Neural progenitor cell (in vitro differentiated cells): ENCODE results near the gene WDR33. TPM values are rescaled to one million over a fixed set of nuclear protein-coding genes. Genes with fewer than 3 reads are reported as not detected.

Experiments
- DNase-seq: peaks from one replicate; pipeline ENCODE4 v3.0.0-alpha.2; 2016; ENCODE audit warnings: low spot score
- H2AFZ ChIP-seq: fragments of 200-600 bp; sonication (generic); replicated peaks from 2 replicates; pipeline ENCODE4 v1.6.1; 2016; ENCODE audit warnings: antibody characterized with exemption
- H3F3A ChIP-seq: fragments of 200-600 bp; sonication (generic); 2 replicates; pipeline ENCODE4 v1.6.1; 2016; ENCODE audit warnings: antibody characterized with exemption, low read depth
- H3K27ac ChIP-seq: fragments of 200-600 bp; sonication (generic); 2 replicates; pipeline ENCODE4 v1.5.1; 2016; ENCODE audit warnings: mild to moderate bottlenecking
- H3K27me3 ChIP-seq: fragments of 200-600 bp; sonication (generic); 2 replicates; pipeline ENCODE4 v1.6.1; 2016; ENCODE audit warnings: mild to moderate bottlenecking, moderate library complexity
- H3K36me3 ChIP-seq: fragments of 200-600 bp; sonication (generic); 2 replicates; pipeline ENCODE4 v1.5.1; 2016
- H3K4me1 ChIP-seq: fragments of 200-600 bp; sonication (generic); 2 replicates; pipeline ENCODE4 v1.6.1; 2016; ENCODE audit warnings: mixed run types
- H3K4me2 ChIP-seq: fragments of 200-600 bp; sonication (generic); 2 replicates; pipeline ENCODE4 v1.6.1; 2016
- H3K4me3 ChIP-seq: fragments of 200-600 bp; sonication (generic); 2 replicates; pipeline ENCODE4 v1.5.1; 2016
- H3K79me2 ChIP-seq: fragments of 200-600 bp; sonication (generic); 2 replicates; pipeline ENCODE4 v1.6.1; 2016; ENCODE audit warnings: low read depth
- H3K9ac ChIP-seq: fragments of 200-600 bp; sonication (generic); 2 replicates; pipeline ENCODE4 v1.6.1; 2016
- H3K9me3 ChIP-seq: fragments of 200-600 bp; sonication (generic); 2 replicates; pipeline ENCODE4 v1.5.1; 2016; ENCODE audit warnings: low read depth
- H4K20me1 ChIP-seq: fragments of 200-600 bp; sonication (generic); 2 replicates; pipeline ENCODE4 v1.6.1; 2016; ENCODE audit warnings: low read depth
- H3K27ac Mint-ChIP-seq: 3 replicates; pipeline ENCODE4 v1.8.0; 2021; ENCODE audit warnings: mixed read lengths
- H3K27me3 Mint-ChIP-seq: 2 replicates; pipeline ENCODE4 v1.8.0; 2022; ENCODE audit warnings: low read depth, mild to moderate bottlenecking, inconsistent platforms, moderate library complexity, mixed read lengths; ENCODE audit not compliant: insufficient read depth
- H3K36me3 Mint-ChIP-seq: 3 replicates; pipeline ENCODE4 v1.8.0; 2021; ENCODE audit warnings: mixed read lengths
- H3K4me1 Mint-ChIP-seq: 3 replicates; pipeline ENCODE4 v1.8.0; 2021; ENCODE audit warnings: mixed read lengths
- H3K4me3 Mint-ChIP-seq: 3 replicates; pipeline ENCODE4 v1.8.0; 2021; ENCODE audit warnings: mild to moderate bottlenecking, moderate library complexity, mixed read lengths
- H3K9me3 Mint-ChIP-seq: 3 replicates; pipeline ENCODE4 v1.8.0; 2020; ENCODE audit warnings: mixed read lengths
- EZH2 ChIP-seq: fragments of 200-600 bp; sonication (generic); IDR thresholded peaks from 2 replicates; pipeline ENCODE4 v1.6.1; 2017; ENCODE audit warnings: antibody characterized with exemption, mild to moderate bottlenecking, moderate library complexity
- EZH2phosphoT487 ChIP-seq: fragments of 200-600 bp; sonication (generic); IDR thresholded peaks from 2 replicates; pipeline ENCODE4 v1.6.1; 2017; ENCODE audit warnings: antibody characterized with exemption
- total RNA-seq: library from RNA; depleted of rRNA; stranded (reverse); fragments of >200 nt; gene quantifications from 2 replicates; pipeline ENCODE4 v1.2.3, GENCODE V29; 2015; ENCODE audit warnings: low replicate concordance
- TF ChIP-seq, protein P1 (sequence below): fragments of 200-600 bp; sonication (generic); IDR thresholded peaks from 2 replicates; pipeline ENCODE4 v1.5.1; 2017; ENCODE audit warnings: antibody characterized with exemption, mild to moderate bottlenecking

WDR33 gene
- total RNA-seq, 1 donor from 2014 or later = 83.4 TPM

DNA sequence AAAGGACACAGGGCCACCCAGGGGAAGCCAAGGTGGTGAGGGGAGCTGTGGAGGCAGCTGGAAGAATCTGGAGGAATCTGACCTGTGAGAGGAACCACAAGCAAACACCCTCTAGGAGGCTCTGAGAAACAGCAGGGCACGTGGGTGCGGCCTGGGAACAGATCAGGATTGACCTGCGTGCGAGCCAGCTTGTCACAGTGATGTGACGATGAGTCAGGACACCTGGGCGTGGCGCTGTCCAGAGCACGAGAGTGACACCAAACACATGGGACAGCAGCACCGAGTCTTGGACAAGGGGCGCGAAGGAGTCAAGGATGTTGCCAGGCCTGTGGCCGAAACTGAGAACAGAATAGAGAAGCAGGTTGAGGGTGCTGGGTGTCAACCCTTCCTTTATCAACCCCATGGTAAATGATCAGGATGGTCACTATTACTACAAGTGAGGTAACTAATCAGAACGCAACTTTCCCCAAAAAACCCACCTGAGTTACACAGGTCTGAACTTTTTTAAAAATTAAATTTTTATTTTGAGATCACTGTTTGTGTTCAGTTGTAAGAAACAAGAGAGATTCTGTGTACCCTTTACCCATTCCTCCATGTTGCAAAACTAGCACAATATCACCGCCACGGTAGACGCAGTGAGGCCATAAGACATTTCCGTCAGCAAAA lies 110.3 kb downstream of the WDR33 start:
- TF ChIP-seq, protein P1, sequence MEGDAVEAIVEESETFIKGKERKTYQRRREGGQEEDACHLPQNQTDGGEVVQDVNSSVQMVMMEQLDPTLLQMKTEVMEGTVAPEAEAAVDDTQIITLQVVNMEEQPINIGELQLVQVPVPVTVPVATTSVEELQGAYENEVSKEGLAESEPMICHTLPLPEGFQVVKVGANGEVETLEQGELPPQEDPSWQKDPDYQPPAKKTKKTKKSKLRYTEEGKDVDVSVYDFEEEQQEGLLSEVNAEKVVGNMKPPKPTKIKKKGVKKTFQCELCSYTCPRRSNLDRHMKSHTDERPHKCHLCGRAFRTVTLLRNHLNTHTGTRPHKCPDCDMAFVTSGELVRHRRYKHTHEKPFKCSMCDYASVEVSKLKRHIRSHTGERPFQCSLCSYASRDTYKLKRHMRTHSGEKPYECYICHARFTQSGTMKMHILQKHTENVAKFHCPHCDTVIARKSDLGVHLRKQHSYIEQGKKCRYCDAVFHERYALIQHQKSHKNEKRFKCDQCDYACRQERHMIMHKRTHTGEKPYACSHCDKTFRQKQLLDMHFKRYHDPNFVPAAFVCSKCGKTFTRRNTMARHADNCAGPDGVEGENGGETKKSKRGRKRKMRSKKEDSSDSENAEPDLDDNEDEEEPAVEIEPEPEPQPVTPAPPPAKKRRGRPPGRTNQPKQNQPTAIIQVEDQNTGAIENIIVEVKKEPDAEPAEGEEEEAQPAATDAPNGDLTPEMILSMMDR = no peak
- peak; percentile 34 for TF ChIP-seq EZH2
- peaks cover 20% of the 10 kb centered on the region for H3K4me1 Mint-ChIP-seq
- Histone ChIP-seq H3K27ac (peak overlapping the region; percentile 11), H3K27me3 (peaks cover 2% of the 10 kb centered on the region), H3K4me3 (peak overlapping the region; percentile 84), H3K4me2 (peak overlapping the region; percentile 82), H3K9me3 (no peaks in the 10 kb centered on the region), H3K79me2 (peaks cover 32% of the 10 kb centered on the region), H4K20me1 (peaks cover 29% of the 10 kb centered on the region), H3K36me3 (peaks cover 2% of the 10 kb centered on the region), H2AFZ (peak overlapping the region; percentile 71), H3K4me1 (peaks cover 29% of the 10 kb centered on the region), H3K9ac (no peak overlapping the region), H3F3A (peaks cover 40% of the 10 kb centered on the region)
- peak overlapping the region; percentile 94 for H3K4me3 Mint-ChIP-seq
- H3K27ac Mint-ChIP-seq = peak overlapping the region; percentile 99
- peaks cover 2% of the 10 kb centered on the region for H3K9me3 Mint-ChIP-seq
- peaks cover 2% of the 10 kb centered on the region for H3K27me3 Mint-ChIP-seq
- peaks cover 11% of the 10 kb centered on the region for H3K36me3 Mint-ChIP-seq
- peak; percentile 77 for DNase-seq

DNA sequence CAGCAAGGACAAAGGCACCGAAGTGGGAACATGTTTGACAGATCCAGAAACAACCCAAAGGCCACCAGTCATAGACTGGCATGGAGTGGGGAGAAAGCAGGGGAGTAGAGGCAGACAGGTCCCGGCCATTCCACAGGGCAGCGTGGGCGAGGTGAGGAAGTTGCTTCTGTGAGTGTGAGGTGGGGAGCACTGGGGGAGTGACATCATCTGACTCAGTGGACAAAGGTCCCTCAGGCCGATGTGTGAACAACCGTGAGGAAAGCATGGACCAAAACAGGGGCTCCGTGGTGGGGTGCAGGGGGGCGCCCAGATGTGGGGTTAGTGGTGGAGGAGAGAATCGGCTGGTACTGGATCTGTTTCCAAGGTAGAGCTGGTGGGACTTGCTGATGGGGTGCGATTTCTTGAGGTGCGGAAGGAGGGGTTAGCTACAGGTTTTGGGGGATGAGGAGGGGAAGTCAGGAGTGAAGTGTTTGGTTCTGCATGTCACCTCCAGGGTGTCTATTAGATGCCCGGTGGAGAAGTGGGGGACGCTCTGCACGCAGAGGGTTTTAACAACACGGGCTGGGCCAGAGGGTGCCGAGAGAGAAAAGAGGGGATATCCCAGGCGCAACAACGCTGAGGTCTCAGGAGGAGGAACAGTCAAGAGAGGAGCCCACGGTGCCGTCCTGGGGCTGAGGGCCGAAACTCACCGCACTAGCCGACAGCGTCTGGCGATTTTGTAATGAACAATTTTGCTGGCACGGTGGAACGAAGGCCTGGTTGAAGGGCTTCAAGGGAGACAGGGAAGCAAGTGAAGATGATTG lies 112.2 kb downstream of the WDR33 start:
- peaks cover 26% of the 10 kb centered on the region for H3K4me1 ChIP-seq
- H3K4me2 ChIP-seq = no peak overlapping the region
- peaks cover 21% of the 10 kb centered on the region for H3K27me3 ChIP-seq
- H3K27ac Mint-ChIP-seq = peak overlapping the region; percentile 26
- no peak overlapping the region for H3K4me3 ChIP-seq
- peaks cover 2% of the 10 kb centered on the region for H3K27me3 Mint-ChIP-seq
- H3K27ac ChIP-seq = no peak overlapping the region
- H3K9me3 ChIP-seq = no peaks in the 10 kb centered on the region
- no peak for DNase-seq
- H3K36me3 Mint-ChIP-seq = peaks cover 6% of the 10 kb centered on the region
- no peaks in the 10 kb centered on the region for H3K36me3 ChIP-seq
- H3K9me3 Mint-ChIP-seq = peaks cover 2% of the 10 kb centered on the region
- H4K20me1 ChIP-seq = peaks cover 17% of the 10 kb centered on the region
- TF ChIP-seq EZH2phosphoT487 = no peak
- no peak for TF ChIP-seq EZH2
- TF ChIP-seq, protein P1 = no peak
- H3F3A ChIP-seq = peaks cover 29% of the 10 kb centered on the region
- no peak overlapping the region for H3K4me3 Mint-ChIP-seq
- no peak overlapping the region for H2AFZ ChIP-seq
- no peak overlapping the region for H3K9ac ChIP-seq
- H3K4me1 Mint-ChIP-seq = peaks cover 18% of the 10 kb centered on the region
- H3K79me2 ChIP-seq = peaks cover 18% of the 10 kb centered on the region

DNA sequence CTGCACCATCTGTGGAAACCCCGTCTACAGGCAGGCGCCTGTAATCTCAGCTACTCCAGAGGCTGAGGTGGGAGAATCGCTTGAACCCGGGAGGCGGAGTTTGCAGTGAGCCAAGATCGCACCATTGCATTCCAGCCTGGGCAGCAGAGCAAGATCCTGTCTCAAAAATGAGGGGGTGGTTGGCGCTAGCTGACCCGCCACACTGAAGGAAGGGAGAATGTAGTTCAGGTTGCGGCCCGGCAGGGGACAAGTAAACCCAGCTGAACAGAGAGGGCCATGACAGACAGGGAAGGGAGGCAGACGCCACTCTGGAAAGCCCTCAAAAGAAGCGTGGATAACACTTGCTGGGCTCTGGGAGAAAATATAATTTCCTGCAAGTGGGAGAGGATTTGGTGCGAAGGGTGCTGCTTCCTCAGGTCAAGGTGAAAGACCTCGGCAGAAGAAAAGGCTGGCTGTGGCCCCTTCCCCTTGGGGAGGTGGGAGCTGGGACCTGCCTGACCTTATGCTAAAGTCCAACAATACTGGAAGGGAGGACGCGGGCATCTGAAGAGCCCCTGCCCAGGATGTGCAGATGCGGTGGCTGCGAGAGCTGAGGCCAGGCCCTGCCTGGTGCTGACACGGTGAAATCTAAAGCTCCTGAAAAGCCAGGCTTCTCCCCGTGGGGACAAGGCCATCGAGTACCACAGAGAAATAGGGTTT lies 113.3 kb downstream of the WDR33 start:
- H3K4me1 ChIP-seq = peaks cover 16% of the 10 kb centered on the region
- H3K9me3 ChIP-seq = no peaks in the 10 kb centered on the region
- no peak for DNase-seq
- peaks cover 12% of the 10 kb centered on the region for H3K4me1 Mint-ChIP-seq
- peaks cover 22% of the 10 kb centered on the region for H3K27me3 ChIP-seq
- H3K79me2 ChIP-seq = peaks cover 6% of the 10 kb centered on the region
- H3K9me3 Mint-ChIP-seq = peaks cover 2% of the 10 kb centered on the region
- H3K9ac ChIP-seq = no peak overlapping the region
- H3K27me3 Mint-ChIP-seq = peaks cover 3% of the 10 kb centered on the region
- H3K27ac Mint-ChIP-seq = peak overlapping the region; percentile 63
- H3K4me2 ChIP-seq = no peak overlapping the region
- TF ChIP-seq EZH2 (no peak), EZH2phosphoT487 (no peak)
- TF ChIP-seq, protein P1 = no peak
- no peak overlapping the region for H2AFZ ChIP-seq
- H3K4me3 ChIP-seq = no peak overlapping the region
- no peaks in the 10 kb centered on the region for H3K36me3 ChIP-seq
- H4K20me1 ChIP-seq = peaks cover 6% of the 10 kb centered on the region
- peaks cover 5% of the 10 kb centered on the region for H3K36me3 Mint-ChIP-seq
- no peak overlapping the region for H3K4me3 Mint-ChIP-seq
- no peak overlapping the region for H3K27ac ChIP-seq
- H3F3A ChIP-seq = peaks cover 28% of the 10 kb centered on the region
